Suprapubic skin (tissue), 4 donors: ENCODE data around the gene PLA2G6. TPM values are rescaled to one million over a fixed set of nuclear protein-coding genes. Genes with fewer than 3 reads are reported as not detected.
A peak's percentile ranks its signal among the peaks of the same experiment; 100 is the strongest.
"Not testable (repeated sequence)": the region's sequence is repeated elsewhere in the genome, so short reads cannot be mapped to it uniquely, and the experiment has no call there.

ENCODE experiments used
- DNase-seq, 2 donors: peaks; one replicate each; pipeline ENCODE4 v3.0.0-alpha.2; 2019; ENCODE audit warnings: low spot score in 2 of 2
- H3K27ac ChIP-seq: fragments of 200-600 bp; sonication (generic); one replicate; pipeline ENCODE4 v1.5.1; 2019
- H3K27me3 ChIP-seq: fragments of 200-600 bp; sonication (generic); one replicate; pipeline ENCODE4 v1.5.1; 2019
- H3K36me3 ChIP-seq: fragments of 200-600 bp; sonication (generic); one replicate; pipeline ENCODE4 v1.5.1; 2019
- H3K4me1 ChIP-seq: fragments of 200-600 bp; sonication (generic); one replicate; pipeline ENCODE4 v1.5.1; 2019
- H3K4me3 ChIP-seq: fragments of 200-600 bp; sonication (generic); one replicate; pipeline ENCODE4 v1.5.1; 2019; ENCODE audit warnings: mild to moderate bottlenecking
- H3K9me3 ChIP-seq: fragments of 200-600 bp; sonication (generic); one replicate; pipeline ENCODE4 v1.5.1; 2019
- EP300 ChIP-seq: sonication (generic); formaldehyde crosslinking; IDR thresholded peaks from one replicate; pipeline ENCODE4 v1.6.1; 2017; ENCODE audit warnings: antibody characterized with exemption
- POLR2A ChIP-seq, 2 donors: fragments of 450-650 bp; IDR thresholded peaks; one replicate each; pipeline ENCODE4 v1.6.1; 2017; ENCODE audit warnings: antibody characterized with exemption in 2 of 2, mild to moderate bottlenecking in 2 of 2, moderate library complexity in 2 of 2
- POLR2AphosphoS5 ChIP-seq, 3 donors: sonication (generic); formaldehyde crosslinking; IDR thresholded peaks; one replicate each; pipeline ENCODE4 v1.6.1; 2017; ENCODE audit warnings: antibody characterized with exemption in 3 of 3
- WGBS: methylation state at CpG from one replicate; pipeline ENCODE4 v1.1.5; 2018; 5-methylcytosine and 5-hydroxymethylcytosine counted together
- total RNA-seq, 4 donors: library from RNA; depleted of rRNA; stranded (reverse); fragments of >200 nt; gene quantifications; one replicate each; pipeline ENCODE4 v1.1.0, GENCODE V29; 2016
- TF ChIP-seq, protein P1 (sequence below), 2 donors: fragments of 200-600 bp in 1 of 2; fragments of 450-650 bp in 1 of 2; sonication (generic) in 1 of 2; IDR thresholded peaks; one replicate each; pipeline ENCODE4 v1.5.1; 2016 to 2019; ENCODE audit warnings: antibody characterized with exemption in 2 of 2, mild to moderate bottlenecking in 1 of 2, moderate library complexity in 1 of 2

The PLA2G6 gene
- total RNA-seq, 4 donors from 2014 or later = 49.7 to 178 (median 92.9) TPM

DNA sequence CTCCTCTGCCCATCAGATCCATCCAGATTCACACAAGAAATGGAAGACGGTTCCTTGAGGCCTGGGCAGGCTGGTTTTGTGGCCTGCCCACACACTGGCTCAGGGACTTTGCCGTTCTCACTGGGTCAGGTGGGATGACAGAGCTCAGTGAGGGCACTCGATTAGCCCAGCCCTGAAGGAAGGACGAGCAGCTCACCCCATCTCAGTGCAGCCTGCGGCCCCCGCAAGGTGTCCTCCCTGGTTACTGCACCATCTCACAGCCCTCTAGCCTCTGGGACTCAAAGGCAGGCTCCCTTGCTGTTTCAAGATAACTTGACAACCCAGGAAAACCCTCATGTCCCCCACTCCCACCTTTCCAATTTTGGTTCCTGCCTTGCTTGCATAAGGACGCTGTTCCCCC lies 101.8 kb downstream of the PLA2G6 start:
- Histone ChIP-seq H3K27me3 (peaks cover 18% of the 10 kb centered on the region), H3K36me3 (peaks cover 8% of the 10 kb centered on the region), H3K9me3 (no peaks in the 10 kb centered on the region), H3K27ac (no peak overlapping the region), H3K4me1 (peaks cover 28% of the 10 kb centered on the region), H3K4me3 (no peak overlapping the region)
- no peak for TF ChIP-seq POLR2AphosphoS5 (IDR thresholded peaks at IDR 0.05)
- WGBS = 87% methylated on average over 7 of the region's 7 CpGs
- DNase-seq = peak in 1 of 2 donors; percentile 49

DNA sequence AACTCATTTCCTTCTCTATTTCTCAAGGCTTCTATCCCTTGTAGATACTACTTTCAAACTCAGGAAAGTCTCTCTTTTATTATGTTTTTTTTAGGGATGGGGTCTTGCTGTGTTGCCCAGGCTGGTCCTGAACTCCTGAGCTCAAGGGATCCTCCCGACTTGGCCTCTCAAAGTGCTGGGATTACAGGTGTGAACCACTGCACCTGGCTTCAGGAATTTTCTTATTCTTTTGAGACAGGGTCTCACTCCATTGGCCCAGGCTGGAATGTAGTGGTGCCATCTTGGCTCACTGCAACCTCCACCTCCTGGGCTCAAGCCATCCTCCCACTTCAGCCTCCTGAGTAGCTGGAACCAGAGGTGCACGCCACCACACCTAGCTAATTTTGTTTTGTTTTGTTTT lies 102.4 kb downstream of the PLA2G6 start:
- Histone ChIP-seq H3K27me3 (peaks cover 18% of the 10 kb centered on the region), H3K36me3 (peaks cover 14% of the 10 kb centered on the region), H3K4me1 (peaks cover 28% of the 10 kb centered on the region)
- H3K27ac ChIP-seq, H3K9me3 ChIP-seq, H3K4me3 ChIP-seq, DNase-seq: not testable (repeated sequence)
- 100% methylated on average over 2 of the region's 2 CpGs for WGBS

DNA sequence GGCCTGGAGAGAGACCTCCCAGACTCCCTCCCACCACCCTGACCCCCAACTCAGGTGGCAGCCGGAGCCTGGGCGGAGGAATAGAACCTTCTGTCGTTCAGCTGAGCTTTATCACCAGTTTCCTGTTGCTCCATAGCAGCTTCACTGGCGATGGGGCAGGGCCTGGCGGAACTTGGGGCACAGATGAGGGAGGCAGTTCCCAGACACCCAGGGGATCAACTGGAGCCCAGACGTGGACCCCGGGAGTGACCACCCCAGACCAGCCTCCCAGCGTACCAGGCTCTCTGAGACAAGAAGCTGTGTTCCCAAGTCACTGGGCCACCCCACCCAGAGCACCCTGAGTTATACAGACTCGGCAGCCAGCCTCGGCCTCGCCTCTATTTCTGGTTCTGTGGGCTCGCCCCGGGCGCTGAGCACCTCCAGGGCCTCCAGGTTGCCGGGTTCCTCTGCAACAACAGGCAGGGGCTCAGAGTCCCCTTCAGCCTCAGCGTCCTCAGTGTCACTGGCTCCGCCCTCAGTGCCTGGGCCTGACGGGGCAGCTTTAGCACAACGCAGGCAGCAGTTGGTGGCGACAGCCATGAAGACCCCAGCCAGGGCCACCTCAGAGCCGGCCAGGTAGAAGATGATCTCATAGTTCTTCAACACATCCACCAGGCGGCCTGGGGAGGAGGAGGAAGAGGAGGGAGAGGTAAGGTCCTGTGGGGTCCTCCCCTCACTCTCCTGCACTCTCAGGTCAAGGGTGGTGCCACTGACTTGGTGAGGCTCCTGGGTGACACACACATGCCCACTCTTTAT lies 103.4 kb downstream of the PLA2G6 start:
- 75% methylated on average over 16 of the region's 22 CpGs for WGBS
- Histone ChIP-seq H3K4me1 (peaks cover 28% of the 10 kb centered on the region), H3K4me3 (no peak overlapping the region), H3K36me3 (peaks cover 24% of the 10 kb centered on the region), H3K27ac (no peak overlapping the region), H3K27me3 (peaks cover 18% of the 10 kb centered on the region), H3K9me3 (no peaks in the 10 kb centered on the region)
- DNase-seq = no peak
- TF ChIP-seq EP300 = no peak
- TF ChIP-seq, protein P1, sequence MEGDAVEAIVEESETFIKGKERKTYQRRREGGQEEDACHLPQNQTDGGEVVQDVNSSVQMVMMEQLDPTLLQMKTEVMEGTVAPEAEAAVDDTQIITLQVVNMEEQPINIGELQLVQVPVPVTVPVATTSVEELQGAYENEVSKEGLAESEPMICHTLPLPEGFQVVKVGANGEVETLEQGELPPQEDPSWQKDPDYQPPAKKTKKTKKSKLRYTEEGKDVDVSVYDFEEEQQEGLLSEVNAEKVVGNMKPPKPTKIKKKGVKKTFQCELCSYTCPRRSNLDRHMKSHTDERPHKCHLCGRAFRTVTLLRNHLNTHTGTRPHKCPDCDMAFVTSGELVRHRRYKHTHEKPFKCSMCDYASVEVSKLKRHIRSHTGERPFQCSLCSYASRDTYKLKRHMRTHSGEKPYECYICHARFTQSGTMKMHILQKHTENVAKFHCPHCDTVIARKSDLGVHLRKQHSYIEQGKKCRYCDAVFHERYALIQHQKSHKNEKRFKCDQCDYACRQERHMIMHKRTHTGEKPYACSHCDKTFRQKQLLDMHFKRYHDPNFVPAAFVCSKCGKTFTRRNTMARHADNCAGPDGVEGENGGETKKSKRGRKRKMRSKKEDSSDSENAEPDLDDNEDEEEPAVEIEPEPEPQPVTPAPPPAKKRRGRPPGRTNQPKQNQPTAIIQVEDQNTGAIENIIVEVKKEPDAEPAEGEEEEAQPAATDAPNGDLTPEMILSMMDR (IDR thresholded peaks at IDR 0.05) = no peak
- TF ChIP-seq POLR2AphosphoS5 (IDR thresholded peaks at IDR 0.05) = no peak
- TF ChIP-seq POLR2A (IDR thresholded peaks at IDR 0.05) = no peak

DNA sequence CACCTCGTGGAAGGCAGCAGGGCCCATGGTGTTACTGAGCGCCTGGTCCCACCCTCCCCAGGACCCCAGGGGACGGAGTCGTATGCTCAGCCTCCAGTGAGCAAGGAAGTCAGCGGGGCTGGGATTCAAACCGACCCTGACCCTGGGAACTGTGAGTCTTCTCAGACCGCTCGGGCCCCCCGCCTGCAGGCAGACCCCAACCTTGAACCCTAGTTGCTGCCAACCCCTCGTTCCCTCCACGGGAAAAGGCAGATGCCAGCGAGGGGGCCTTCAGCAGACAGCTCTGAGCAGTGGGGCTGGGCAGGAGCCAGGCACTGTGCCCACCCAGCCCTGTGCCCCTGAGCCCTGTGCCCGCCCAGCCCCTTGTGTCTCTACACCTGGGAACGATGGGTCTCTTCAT lies 104.0 kb downstream of the PLA2G6 start:
- H3K27ac ChIP-seq = no peak overlapping the region
- peaks cover 23% of the 10 kb centered on the region for H3K4me1 ChIP-seq
- H3K4me3 ChIP-seq = no peak overlapping the region
- peaks cover 14% of the 10 kb centered on the region for H3K27me3 ChIP-seq
- no peak for DNase-seq
- no peak for TF ChIP-seq POLR2A (IDR thresholded peaks at IDR 0.05)
- TF ChIP-seq EP300 = no peak
- TF ChIP-seq POLR2AphosphoS5 (IDR thresholded peaks at IDR 0.05) = no peak
- TF ChIP-seq, protein P1 (IDR thresholded peaks at IDR 0.05) = no peak
- WGBS = 87% methylated on average over 9 of the region's 14 CpGs
- H3K36me3 ChIP-seq = peaks cover 31% of the 10 kb centered on the region
- no peaks in the 10 kb centered on the region for H3K9me3 ChIP-seq

GRCh38 chr22:38077096-38077495 lies 104.5 kb downstream of the PLA2G6 start:
- no peak for DNase-seq
- Histone ChIP-seq H3K27ac (no peak overlapping the region), H3K27me3 (peaks cover 9% of the 10 kb centered on the region), H3K36me3 (peaks cover 36% of the 10 kb centered on the region), H3K9me3 (no peaks in the 10 kb centered on the region), H3K4me3 (no peak overlapping the region), H3K4me1 (peaks cover 18% of the 10 kb centered on the region)
- TF ChIP-seq, protein P1 (IDR thresholded peaks at IDR 0.05) = no peak
- TF ChIP-seq EP300 (no peak), POLR2A (IDR thresholded peaks at IDR 0.05) (no peak), POLR2AphosphoS5 (IDR thresholded peaks at IDR 0.05) (no peak)
- 79% methylated on average over 12 of the region's 12 CpGs for WGBS

- WGBS = 90% methylated on average over 13 of the region's 13 CpGs
- Histone ChIP-seq H3K4me3 (no peak overlapping the region), H3K27me3 (no peaks in the 10 kb centered on the region), H3K4me1 (peaks cover 7% of the 10 kb centered on the region), H3K36me3 (peaks cover 47% of the 10 kb centered on the region), H3K27ac (no peak overlapping the region), H3K9me3 (no peaks in the 10 kb centered on the region)
- DNase-seq = no peak
- TF ChIP-seq POLR2A (IDR thresholded peaks at IDR 0.05) (no peak), POLR2AphosphoS5 (IDR thresholded peaks at IDR 0.05) (no peak), EP300 (no peak)
- TF ChIP-seq, protein P1 (IDR thresholded peaks at IDR 0.05) = no peak
Observed at GRCh38 chr22:38075961-38076360, 105.7 kb downstream of the PLA2G6 start.
